GM18867 (cell line): Measurements from ENCODE around the gene SLC25A13.

Experiments used
- ATAC-seq: cut with Tn5 transposase; IDR thresholded peaks from one replicate; pipeline ENCODE4 v1.9.1; 2021; ENCODE audit warnings: mild to moderate bottlenecking, moderate library complexity; ENCODE audit not compliant: unreplicated experiment

SLC25A13 gene

GRCh38 chr7:96111405-96111804 is 210.5 kb downstream of the SLC25A13 start:
- ATAC-seq, result no peak

GRCh38 chr7:96104984-96105383 is 216.9 kb downstream of the SLC25A13 start:
- ATAC-seq, result no peak

- ATAC-seq, result no peak
Measured at GRCh38 chr7:96102096-96102811, 219.6 kb downstream of the SLC25A13 start.

GRCh38 chr7:96100737-96101136 is 221.2 kb downstream of the SLC25A13 start:
- ATAC-seq, result no peak

- no peak for ATAC-seq
Measured at GRCh38 chr7:96097835-96098234, 224.1 kb downstream of the SLC25A13 start.

- no peak for ATAC-seq
Measured at GRCh38 chr7:96093435-96093834, 228.5 kb downstream of the SLC25A13 start.

- ATAC-seq, result no peak
Measured at GRCh38 chr7:96090756-96091155, 231.1 kb downstream of the SLC25A13 start.

GRCh38 chr7:96089511-96089910 is 232.4 kb downstream of the SLC25A13 start:
- ATAC-seq, result no peak

- ATAC-seq, result no peak
Measured at GRCh38 chr7:96088579-96088978, 233.3 kb downstream of the SLC25A13 start.

GRCh38 chr7:96085953-96086352 is 235.9 kb downstream of the SLC25A13 start:
- no peak for ATAC-seq

GRCh38 chr7:96084881-96085553 is 236.9 kb downstream of the SLC25A13 start:
- no peak for ATAC-seq

- ATAC-seq, result no peak
Measured at GRCh38 chr7:96080027-96080426, 241.9 kb downstream of the SLC25A13 start.

- no peak for ATAC-seq
Measured at GRCh38 chr7:96076350-96076707, 245.6 kb downstream of the SLC25A13 start.

- peak; percentile 90 for ATAC-seq
Measured at GRCh38 chr7:96075510-96076349, 246.2 kb downstream of the SLC25A13 start.

GRCh38 chr7:96074871-96075270 is 247.0 kb downstream of the SLC25A13 start:
- ATAC-seq, result no peak
